ENCODE data around the gene SNAPC4. TPM values are rescaled to one million over a fixed set of nuclear protein-coding genes. Genes with fewer than 3 reads are reported as not detected.

The SNAPC4 gene
- total RNA-seq, 1 experiment from 2014 or later: 4.6 TPM

DNA sequence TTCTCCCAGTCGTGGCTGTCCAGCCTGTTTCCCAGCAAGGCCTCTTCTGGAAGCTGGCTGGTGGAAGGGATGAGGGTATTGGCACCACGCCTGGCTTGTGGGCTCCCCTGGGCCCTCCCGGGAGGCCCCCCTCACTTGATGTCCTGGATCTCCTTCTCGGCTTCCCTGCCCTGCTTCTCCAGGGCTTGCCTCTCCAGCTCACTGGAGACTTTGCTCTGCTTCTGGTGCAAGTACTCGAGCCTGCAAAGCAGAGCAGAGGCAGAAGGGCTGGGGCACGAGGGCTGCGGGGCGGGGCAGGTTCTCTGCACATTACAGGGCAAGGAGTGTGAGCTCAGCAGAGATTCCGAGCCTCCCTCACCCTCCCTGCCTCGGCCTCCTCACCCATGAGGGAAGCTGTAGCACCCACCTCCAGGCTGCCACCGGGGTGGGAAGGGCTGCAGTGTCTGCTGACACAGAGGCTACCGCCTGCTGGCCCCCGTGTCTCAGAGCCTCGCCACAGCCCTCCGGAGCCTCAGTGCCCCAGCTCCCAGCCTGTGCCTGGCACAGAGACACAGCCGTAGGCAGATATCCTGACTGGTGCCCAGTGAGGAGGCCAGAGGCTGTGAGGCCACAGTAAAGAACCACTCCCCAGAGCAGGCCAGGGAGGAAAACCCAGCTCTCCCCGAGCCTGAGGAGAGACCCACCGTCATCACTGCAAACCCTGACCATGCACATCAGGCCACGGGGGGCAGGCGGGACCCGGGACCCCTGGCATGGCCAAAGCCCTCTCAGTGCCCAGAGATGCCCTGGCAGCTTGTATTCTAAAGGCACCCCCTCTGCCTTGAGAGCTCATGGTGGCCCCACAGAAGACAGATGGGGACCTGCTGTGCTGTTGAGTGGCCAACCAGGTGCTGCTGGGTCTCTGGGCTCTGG is 7.2 kb downstream of the SNAPC4 start:
- DNase-seq (ENCODE audit: low read depth): no peak

GRCh38 chr9:136391737-136392537 is 8.0 kb downstream of the SNAPC4 start:
- no peak for DNase-seq (ENCODE audit: low read depth)

GRCh38 chr9:136389396-136389795 is 10.6 kb downstream of the SNAPC4 start:
- DNase-seq (ENCODE audit: low read depth): no peak

DNA sequence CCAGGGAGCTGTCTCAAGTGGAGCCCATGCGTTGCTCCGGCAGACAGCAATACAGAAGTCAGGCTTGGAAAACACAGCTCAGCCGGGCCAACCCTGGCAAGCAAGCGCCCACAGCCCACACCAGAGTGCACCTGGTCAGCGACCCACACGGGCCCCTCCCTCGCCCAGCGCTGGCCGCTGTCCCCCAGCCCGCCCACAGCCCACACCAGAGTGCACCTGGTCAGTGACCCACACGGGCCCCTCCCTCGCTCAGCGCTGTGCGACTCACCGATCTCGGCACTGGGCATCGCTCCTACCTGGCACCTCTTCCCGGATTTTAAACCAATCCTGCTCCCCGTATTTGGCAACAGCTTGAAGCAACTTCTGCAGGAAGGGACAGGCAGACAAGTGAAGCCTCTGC is 12.8 kb downstream of the SNAPC4 start:
- no peak for DNase-seq (ENCODE audit: low read depth)

DNA sequence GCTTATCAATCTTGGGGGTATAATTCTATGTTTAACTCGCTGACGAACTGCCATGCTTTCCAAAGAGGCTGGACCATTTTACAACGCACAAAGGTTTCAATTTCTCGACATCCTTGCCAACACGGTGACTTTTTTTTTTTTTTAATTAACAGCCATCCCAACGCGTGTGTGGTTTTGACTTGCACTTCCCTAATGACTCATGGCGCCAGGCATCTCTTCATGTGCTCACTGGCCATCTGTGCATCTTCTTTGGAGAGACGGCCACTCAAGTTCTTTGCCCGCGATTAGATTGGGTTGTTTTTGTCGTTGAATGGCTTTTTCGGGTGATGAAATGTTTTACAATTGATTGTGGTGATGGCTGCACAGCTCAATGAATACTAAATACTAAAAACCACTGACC is 14.0 kb downstream of the SNAPC4 start:
- no peak for DNase-seq (ENCODE audit: low read depth)

DNA sequence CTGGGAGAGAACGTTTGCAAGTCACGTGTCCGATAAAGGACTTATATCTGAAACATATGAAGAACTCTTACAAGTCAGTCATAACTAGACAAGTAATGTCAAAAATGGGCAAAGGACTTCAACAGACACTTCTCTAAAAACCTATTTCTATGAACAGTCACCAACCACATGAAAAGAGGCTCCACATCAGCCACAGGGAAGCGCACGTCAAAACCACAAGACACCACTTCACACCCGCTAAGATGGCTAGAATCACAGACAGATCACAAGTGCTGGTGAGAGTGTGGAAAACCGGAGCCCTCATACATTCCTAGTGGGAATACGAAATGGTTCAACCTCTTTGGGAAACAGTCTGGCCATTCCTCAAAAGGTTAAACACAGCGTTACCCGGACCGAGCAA is 15.0 kb downstream of the SNAPC4 start:
- no peak for DNase-seq (ENCODE audit: low read depth)

- DNase-seq (ENCODE audit: low read depth): no peak
Observed at GRCh38 chr9:136383436-136383835, 16.5 kb downstream of the SNAPC4 start.

- DNase-seq (ENCODE audit: low read depth): no peak
Observed at GRCh38 chr9:136381966-136382513, 17.9 kb downstream of the SNAPC4 start.

GRCh38 chr9:136381311-136381710 is 18.7 kb downstream of the SNAPC4 start:
- no peak for DNase-seq (ENCODE audit: low read depth)

- DNase-seq (ENCODE audit: low read depth): no peak
Observed at GRCh38 chr9:136380381-136380780, 19.6 kb downstream of the SNAPC4 start.

DNA sequence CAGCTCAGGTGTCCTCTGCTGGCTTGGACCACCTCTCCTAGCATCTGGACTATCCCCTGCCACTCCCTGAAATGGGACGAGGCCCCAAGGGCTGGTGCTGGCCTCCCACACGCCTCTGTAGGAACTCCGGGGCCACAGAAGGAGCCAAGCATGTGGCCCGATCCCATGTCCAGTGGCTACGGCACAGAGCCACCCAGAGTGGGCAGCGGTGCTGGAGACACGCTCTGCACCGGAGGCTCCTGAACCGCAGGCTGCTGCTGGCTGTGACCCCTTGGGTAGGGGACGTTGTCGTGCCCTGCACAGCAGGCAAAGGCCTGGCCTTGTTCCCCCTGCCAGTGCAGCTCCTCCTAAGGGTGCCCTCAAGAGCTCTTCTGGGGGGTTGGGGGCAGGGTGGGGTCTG is 20.1 kb downstream of the SNAPC4 start:
- no peak for DNase-seq (ENCODE audit: low read depth)

- no peak for DNase-seq (ENCODE audit: low read depth)
Observed at GRCh38 chr9:136379401-136379800, 20.6 kb downstream of the SNAPC4 start.

GRCh38 chr9:136379003-136379287 is 21.0 kb downstream of the SNAPC4 start:
- no peak for DNase-seq (ENCODE audit: low read depth)

DNA sequence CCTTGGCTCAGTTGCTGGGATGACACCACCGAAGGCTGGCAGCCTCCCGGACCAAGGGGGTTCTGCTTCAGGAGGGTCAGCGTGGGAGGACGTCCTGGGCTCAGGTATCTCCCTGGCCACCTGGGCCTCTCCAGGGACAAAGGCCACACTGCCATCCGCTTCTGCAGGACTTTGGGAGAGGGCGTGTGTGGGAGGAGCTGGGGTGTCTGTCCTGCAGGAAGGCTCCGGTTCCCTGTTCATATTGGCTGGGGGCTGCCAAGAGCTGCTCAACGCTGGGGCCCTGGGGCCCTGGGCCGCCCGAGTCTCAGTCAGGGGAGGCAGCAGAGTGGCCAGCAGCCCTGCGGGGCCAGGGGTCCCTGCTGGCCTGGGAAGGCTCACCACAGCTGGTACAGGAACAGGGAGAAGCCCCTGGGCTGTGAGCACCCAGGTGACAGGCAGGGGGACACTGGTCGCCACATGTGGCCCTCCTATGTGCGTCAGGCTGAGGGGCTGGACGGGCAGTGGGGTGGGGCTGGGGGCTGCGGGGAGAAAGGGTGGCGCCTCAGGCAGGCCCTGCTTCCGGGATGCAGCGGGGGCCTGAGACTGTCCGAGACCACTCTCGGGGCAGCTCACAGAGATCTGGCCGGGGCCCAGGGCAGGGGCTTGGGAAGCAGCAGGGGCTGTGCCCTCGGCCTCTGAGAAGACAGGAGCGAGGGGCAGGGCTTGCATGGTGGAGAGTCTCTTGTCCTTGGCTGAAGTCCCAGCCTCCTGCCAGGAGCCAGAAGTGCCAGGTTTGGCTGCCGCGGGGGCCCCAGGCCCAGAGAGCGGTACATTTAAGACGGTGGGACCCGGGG is 21.6 kb downstream of the SNAPC4 start:
- no peak for DNase-seq (ENCODE audit: low read depth)

GRCh38 chr9:136377341-136378169 is 22.4 kb downstream of the SNAPC4 start:
- no peak for DNase-seq (ENCODE audit: low read depth)

DNA sequence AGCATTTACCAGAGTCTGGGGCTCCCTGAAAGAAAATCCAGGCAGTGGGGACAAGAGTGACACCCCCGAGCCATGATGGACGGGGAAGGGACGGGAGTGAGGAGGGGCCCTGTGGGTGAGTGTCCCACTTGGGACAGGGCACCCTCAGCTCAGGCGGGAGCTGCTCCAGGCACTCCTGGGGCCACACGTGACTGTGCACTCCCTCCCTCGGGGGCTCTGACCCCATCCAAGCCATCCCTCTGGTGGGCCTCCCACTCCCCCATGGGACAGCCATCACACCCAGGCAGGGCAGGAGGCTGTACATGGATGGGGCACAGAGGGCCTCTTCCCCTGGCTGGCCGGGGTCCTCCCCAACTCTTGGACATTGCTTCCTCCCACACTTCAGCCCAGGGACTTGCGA is 23.5 kb downstream of the SNAPC4 start:
- no peak for DNase-seq (ENCODE audit: low read depth)

DNA sequence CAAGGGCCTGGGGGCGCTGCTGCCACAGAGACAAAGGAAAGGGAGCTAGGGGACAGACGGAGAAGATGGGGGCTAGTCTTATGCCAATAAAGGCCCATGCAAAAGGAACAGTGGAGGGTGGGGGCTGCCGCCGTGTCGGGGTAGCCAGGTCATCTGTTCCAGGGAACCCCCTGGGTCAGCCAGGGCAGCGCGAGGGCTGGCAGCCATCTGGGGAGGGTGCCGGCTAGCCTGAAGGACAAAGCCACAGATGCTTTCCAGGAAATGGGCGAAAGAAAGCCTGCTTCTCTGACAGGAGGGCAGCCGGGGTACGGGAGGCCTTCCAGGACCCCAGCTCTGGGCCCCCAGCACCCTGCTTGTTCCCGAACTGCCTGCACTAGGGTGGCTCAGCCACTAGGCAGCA is 24.9 kb downstream of the SNAPC4 start:
- no peak for DNase-seq (ENCODE audit: low read depth)

- DNase-seq (ENCODE audit: low read depth): no peak
Observed at GRCh38 chr9:136374183-136374575, 25.8 kb downstream of the SNAPC4 start.

DNA sequence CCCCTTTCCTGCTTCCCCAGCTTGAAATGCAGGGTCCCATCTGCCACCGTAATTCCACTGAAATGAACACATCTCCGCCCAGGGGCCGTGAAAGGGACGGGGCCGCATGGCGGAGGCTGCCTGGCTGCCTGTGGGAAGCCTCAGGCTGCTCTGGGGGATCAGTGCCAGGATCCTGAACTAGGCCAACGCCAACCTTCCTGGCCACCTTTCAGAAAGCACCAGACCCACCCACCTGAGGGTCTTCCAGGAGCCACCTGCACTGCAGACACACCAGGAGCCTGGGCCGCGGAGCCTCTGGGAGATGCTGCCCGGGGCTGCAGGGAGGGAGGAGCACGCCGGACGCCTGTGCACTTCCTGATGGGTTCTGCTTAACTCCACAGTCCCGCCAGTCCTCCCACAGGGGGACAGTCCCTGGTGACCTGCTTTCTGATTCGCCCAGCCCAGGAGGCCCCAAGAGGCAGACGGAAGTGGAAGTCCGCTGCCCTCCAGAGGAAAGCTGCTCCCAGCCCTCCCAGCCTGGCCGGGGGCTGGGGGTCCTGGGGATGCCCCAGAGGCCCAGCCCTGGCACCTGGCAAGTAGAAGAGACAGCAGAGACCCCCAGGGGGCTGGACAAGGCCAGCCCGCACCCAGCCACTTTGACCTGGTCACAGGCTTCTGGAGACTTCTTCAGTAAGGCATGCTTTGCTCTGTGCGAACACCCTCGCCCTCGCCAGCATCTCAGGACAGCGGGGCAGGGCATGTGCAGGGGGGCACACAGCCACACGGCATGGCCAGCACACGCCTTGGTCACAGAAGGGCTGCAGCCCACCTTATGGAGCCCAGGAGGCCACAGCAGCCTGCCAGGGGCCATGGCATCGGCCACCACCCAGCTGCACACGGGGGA is 26.4 kb downstream of the SNAPC4 start, which contains the start of gene CARD9:
TSS of gene CARD9 (minus strand) at position 370 of the 883 bp plus-strand sequence. CDS start 1,591 bp downstream, outside the sequence.
- no peak for DNase-seq (ENCODE audit: low read depth)

Measured in RPMI7951 (cell line).